Myocyte (in vitro differentiated cells): ENCODE data around the gene SLC2A13. TPM values are rescaled to one million over a fixed set of nuclear protein-coding genes. Genes with fewer than 3 reads are reported as not detected.

Experiments
- DNase-seq: peaks from one replicate; pipeline ENCODE4 v3.0.0-alpha.2; 2012; ENCODE audit warnings: low read depth
- total RNA-seq: library from RNA; depleted of rRNA; stranded (reverse); fragments of >200 nt; gene quantifications from 2 replicates; pipeline ENCODE4 v1.2.3, GENCODE V29; 2014

Gene SLC2A13
- total RNA-seq, 1 donor from 2014 or later: 7.0 TPM

DNA sequence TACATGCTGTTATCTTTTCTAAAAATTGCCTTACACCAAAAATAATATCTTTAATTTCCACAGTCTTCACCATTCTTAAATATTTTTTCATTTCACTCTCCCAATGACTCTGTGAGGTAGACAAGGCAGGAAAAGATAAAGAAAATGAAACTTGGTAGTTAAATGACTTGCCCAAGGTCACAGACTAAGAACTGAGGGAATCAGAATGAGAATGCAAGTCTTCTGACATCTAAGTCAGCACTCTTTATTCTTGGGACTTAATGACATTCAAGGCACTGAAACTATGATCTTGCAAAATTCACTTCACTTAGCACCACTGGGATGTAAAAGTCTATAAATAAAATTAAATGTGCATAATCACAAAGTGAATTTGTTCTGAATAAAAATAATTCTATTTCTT is 104.5 kb downstream of the SLC2A13 start:
- DNase-seq: no peak

DNA sequence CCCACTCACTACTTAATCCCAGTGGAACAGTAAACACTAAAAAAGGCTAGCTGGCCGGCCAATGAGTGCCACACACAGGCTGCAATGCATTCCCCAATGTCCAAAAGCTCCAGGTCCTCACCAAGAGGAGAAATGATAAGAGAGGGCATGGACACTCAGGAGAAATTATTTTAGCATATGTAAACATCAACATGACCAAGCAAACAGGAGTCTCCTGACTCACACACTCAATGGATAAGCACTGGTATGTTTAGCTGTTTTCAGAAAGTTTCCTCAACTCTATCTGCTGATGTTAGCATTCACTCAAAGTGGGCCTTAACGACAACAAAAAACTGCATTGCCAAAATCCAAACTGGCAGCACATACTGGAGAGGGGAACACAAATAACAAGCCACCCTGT is 105.0 kb downstream of the SLC2A13 start:
- DNase-seq: no peak

DNA sequence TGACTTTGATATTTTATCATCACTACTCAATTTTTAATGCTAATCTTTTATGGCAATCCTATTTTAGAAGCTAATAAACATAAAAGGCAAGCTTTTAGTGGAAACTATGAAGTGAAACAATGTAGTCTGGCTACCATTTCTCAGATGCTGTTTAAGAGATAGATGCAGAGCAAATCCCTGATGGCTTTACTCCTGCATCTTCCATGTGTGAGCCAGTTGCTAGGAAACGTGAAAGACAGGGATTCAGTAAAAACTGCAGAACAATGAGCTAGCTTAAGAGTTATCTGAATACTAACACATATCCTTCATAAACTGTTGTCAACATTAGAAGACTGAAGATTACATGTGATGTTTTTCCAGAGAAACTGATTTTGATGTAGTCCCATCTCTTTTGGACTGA is 112.6 kb downstream of the SLC2A13 start:
- DNase-seq: no peak

DNA sequence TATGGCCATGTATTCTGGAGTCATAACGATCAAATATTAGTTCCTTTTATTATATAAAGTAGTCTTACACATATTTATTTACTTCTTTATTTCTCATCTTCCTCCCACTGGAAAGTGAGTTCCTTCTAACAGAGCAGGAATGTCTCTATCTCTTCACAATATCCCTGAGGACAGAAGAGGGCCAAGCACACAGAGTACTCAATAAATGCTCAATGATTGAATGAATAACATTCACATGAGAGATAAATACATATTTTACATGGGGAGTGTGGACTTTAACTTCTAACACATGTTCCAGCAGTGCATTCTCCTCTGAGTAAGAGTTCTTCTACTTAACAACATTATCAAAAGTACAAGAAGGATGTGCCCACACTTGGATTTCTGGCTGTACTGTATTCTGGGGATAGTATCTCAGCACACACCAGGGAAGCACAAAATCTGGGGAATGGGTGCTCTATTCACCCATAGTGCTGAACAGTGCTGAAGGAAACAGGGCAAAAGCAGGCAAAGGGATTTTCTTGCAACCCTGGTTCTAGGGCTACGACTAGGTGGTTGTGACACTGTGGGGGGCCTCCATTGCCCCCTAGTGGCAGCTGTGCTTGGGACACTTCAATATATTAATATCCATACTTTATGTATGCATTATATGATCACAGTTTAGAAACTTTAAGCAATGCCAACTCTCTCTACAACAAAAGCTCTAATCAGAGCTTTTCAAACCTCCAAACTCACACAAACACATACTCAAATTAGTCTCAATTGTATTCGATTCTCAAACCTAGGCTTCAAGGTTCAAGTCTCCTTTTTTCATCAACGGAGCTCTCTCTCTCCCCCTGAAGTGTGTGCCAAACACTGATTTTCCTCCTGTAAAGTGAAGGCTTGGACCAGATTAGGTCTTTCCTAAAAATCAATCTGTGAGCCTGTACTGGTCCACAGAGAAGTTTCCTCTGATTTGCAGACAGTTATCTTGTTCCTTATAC is 115.5 kb downstream of the SLC2A13 start:
- peak; percentile 51 for DNase-seq

DNA sequence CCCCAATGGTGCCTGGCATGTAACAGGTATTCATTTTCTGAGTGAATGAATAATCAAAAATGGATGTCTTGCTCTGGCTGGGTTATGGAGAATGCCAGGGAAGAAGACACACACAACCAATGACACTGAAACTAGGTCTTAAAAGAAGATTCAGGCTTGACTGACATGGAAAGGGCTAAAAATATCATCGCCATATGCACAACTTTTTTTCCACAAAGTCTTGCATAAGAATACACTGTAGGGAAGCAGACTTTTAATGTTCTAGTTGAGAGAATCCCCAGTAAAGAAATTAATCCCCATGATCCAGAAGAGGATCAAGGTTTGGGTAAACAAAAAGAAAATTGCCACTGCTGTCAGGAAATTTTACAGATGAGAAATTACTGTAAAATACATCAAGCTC is 116.4 kb downstream of the SLC2A13 start:
- DNase-seq: no peak

DNA sequence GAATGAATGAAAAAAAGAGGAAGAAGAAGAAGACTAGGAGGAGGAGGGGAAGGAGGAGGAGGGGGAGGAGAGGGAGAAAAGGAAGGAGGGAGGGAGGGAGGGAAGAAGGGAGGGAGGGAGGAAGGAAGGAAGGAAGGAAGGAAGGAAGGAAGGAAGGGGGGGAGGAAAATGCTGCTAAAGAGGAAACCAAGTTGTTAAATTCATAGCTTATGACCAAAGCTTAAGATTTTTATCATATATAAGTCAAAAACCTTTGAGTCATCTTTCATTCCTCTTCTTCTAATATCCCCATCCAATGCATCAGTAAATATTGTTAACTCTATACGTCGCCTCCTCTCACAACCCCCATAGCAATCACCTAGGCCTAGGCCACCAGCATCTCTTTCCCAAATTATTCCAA is 117.3 kb downstream of the SLC2A13 start:
- no peak for DNase-seq

DNA sequence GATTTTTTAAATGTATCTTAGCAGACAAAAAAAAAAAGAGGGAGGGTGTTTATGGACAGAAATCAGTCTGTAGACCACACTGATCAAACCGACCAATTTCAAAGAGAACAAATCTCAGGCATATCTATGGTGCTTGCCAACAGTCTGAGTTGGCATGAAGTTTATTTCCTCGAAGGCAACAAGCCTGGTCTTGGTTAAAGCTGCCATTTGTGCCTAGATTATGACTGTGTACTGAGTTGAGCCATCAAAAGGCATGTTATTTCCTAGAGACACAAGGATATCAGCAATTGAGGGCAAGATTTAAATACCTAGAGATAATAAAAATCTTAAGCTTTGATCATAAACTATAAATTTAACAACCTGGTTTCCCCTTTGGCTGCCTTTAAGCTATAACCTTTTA is 119.2 kb downstream of the SLC2A13 start:
- DNase-seq: no peak

DNA sequence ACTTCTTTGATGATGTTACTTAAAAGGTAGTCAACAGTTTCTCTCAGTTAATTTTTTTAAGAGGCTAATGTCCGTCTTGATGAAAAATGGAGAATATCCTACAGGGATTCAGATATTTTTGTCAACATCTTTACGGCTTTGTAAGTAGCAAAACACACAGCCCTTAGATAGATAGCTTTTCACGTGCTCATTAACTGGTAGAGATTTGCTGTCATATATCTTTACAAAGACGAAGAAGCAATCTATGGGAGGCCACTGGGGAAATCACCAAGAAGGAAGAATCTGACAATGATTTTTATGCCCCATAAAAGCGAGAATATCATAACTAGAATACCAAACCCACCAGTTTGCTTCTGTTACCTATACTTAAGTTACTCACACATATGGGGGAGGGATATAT is 121.2 kb downstream of the SLC2A13 start:
- no peak for DNase-seq

DNA sequence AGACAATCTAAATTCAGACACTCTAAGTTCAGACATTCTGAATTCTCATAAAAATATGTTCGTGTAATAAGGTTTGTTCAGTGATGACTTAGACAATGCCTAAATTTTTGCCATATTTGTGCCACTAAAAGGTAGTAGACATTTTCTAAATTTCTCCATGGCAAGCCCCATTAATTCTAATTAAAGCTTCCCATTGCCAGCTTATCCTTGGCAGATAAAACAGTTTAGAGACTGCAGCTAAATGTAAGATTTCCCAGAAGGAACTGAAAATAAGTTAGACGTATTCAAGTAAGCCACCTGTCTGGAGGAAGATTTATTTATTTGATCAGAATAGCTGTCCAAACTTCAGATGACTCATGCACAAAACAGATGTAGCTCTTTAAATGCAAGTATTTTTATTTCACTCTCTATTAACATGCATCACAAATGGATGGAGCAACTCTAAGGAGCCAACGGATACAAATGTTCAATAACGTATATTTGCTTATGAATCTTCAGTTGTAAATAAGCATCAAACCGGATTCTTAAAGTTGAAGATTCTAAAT is 130.4 kb downstream of the SLC2A13 start:
- peak; percentile 57 for DNase-seq

DNA sequence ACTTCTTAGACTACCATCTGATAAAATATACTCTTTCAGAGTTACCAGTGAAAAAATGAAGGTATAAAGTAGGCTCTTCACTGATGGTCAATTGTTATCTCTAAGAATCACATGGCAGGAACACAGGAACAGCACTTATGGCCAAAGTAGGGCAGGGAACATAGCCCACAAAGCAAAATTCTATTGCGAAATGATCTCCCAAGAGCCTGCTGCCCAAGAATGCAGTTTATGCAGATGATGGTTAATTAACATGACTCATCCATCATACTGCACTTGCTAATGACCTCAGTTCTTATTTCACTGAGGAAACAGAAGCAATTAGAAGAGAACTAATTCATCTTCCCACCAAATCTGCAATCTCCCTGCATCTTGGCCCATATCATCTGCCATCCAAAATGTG is 133.8 kb downstream of the SLC2A13 start:
- DNase-seq: no peak

DNA sequence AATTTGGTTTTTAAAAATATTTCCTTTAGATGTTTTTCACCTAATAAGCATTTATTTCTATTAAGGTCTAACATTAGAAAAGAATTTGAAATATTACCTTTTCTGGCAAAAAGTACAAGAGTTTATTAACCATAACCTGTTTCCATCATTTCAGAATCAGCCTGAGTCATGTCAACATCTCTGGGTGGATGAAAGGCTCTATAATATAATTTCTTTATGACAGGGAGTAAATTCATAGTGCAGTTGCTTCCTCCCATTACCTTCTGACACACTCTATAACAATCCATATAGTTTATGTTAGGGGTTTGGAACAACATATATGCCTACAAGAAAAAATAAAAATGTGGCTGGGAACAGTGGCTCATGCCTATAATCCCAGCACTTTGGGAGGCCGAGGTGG is 134.5 kb downstream of the SLC2A13 start:
- no peak for DNase-seq

DNA sequence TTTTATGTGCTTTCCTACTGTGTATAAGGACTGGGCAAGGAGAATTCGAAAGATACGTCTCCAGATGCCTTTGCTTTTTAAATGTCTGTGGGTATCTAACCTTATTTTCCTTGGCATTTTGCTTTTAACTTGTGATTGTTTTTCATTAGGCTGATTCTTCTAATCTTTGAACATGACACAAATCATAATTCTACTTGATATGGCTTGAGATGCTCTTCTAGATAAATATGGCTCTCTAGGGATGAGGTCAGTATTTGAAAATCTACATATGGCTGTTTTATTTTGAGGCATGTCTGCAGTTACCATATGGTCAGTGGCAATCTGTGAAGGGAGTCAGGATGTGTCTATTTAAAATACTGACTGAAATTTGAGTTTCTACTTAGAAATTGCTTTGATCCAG is 139.2 kb downstream of the SLC2A13 start:
- no peak for DNase-seq

DNA sequence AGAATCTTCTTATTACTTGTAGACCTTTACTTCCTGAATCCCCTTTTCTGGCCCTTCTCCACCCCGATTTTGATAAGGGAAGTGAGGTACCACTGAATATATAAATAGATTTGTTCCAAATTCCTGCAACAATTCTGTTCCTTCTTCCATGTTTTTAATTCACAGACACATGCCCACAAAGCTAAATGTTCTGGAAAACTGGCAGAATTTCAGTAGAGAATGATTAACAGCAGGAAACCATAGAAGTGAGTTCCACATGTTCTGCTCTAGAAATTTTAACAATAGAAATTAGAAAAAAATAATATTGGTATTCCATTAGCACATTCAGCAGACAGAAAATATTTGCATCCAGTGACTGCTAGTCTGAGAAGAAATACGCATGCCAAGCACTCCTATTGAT is 139.6 kb downstream of the SLC2A13 start:
- DNase-seq: no peak

DNA sequence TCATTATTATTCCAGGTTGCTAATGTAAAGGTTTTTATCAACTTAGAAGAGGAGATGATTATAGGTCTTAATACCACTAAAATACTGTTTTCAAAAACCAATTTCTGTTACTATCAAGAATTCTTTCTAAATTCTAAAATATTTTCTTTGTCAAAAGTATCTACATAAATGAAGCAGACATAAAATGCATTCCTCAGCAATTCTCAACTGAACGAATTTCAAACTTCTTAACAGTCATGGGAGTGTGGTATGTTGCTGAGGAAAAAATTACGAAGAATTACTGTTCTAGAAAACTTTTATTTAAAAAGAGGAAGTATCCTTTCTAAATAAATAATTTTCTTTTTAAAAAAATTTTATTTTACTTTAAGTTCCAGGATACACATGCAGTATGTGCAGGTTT is 146.4 kb downstream of the SLC2A13 start:
- no peak for DNase-seq

DNA sequence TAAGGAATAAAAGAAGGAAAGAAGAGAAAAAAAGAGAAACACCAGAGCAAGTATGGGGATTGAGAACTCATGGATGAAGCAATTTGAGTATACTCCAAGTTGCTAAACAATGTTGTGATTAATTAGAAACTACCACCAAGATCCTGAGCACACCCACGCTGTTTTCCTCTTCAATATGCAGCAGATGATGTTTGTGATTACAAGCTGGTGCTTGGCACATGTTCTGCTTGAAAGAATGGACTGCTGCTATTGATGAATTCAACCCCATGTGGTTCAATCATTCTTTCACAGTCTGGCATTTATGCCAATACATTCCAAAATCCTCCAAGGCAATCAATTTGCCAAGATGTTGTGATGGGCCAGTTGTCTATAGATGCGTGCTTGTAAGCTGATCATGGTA is 146.8 kb downstream of the SLC2A13 start:
- DNase-seq: no peak

DNA sequence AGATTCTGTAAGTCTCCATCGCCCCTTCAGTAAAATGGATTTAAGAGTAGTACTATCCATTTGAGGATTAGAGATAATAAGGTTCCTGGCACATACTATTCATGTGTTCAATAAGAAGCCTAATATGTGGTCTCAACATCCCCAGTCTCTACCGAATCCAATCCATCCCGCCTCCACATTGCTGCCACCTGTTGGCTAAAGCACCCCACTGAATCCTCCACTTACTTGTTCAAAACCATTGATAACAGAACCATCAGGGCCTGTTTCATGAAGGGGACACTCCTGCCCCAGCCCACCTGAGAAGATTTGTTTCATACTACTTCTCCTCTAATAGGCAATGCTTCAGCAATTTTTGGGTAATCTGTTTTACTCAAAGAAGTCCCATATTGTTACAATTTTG is 147.5 kb downstream of the SLC2A13 start:
- no peak for DNase-seq

DNA sequence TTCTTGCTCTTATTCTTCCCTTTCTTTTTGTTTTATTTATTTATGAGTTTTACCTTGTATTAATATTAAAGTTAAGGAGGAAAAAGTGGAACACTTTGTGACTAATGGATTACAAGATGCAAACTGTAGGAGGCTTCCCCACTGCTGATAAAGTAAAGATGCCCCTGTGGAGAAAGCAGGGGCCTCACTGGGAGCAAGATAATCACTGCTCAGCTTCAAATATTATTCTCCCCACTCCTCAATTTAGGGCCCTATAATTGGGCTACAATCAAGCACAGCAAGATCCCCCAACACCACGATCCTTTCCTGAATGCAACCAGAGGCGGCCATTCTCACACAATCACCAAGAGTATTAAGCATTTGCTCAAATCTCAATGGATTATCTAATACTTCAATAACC is 149.2 kb downstream of the SLC2A13 start:
- no peak for DNase-seq

DNA sequence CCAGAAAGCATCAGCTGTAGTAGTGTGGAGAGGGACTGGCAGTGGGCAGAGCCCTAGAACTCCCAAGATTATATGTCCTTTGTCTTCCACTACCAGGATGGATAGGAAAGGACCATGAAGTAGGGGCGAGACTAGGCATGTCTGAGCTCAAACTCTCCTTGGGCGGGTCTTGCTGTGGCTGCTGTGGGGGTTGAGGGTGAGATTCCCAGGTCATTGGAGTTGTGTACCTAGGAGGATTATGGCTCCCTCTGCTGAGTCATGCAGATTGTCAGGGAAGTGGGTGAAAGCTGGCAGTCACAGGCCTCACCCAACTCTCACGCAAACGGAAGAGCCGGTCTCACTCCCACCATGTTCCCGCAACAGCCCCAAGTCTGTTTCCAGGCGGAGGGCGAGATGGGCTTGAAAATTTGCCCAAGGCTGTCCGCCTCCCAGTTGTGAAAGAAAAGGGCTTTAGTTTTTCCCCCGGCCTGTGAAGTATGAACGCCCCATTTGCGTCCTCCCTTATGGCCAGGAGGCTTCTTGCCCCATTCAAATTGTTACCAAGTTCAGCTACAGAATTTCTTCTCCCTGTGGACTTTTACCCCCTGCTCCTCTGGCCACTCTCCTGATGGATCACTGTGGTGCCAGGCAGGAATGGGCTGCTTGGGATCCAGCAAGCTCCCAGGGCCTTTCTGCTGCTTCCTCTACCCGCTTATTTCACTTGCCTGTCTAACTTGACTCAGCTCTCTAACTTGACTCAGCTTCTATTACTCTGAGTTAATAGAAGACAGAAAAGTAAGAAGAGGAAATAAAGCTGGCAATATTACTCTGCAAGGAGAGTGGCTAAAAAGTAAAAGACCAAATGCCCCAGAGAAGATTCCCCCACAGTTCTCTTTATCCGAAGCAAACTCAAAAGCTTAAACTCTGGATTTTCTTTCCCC is 159.3 kb downstream of the SLC2A13 start:
- DNase-seq: no peak

DNA sequence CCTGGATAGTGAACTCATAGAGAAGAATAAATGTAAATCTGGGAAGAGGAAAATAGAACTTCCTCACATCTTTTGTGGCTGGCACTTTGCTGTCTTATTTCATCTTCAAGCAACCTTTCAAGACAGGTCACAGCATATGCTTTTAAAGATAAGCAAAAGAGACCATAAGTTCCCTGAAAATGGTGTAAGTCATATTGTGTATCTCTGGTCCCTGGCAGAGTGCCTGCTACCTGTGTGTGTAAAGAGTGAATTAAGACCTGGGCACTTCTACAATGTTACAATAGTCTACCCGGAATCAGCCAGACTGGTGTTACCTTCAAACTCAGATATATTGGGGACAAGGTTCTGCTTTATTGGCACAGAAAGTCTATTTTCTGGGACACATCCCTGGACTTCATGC is 168.8 kb downstream of the SLC2A13 start:
- DNase-seq: no peak

DNA sequence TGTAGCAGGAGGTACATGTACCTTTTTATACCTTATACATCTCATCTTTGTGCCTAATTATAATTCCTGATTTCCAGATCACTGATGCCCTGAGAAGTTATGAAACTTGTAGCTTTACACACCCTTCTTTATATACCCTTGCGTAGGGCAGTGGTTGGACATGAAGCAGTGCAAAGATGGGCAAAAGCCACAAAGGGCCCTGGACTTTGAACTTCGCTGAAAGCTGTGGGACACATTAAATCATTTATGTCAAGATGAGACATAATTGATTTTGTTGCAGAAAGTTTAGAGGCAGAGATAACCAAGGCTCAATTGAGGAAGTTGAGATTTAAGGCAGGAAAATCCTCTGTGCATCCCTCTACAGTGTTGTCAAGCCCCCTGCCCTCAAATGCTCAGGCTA is 170.0 kb downstream of the SLC2A13 start:
- DNase-seq: no peak

DNA sequence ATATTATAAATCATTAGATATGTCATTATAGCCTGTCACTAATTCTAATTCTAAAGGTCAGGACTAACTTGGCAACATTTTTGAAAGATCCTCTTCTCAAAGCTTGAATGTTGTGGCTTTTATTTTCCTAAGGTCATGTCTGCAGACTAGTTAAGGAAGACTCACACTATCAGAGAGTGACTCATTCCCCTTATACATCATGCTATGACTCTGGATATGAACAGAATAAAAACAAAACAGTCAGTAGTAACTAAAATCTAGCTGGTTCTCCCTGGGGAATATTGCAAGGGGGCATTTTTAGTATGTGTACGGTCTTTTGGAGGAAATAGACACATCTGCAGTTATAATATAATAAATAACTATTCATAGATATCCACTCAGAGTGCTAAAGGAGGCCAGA is 170.6 kb downstream of the SLC2A13 start:
- peak; percentile 7 for DNase-seq

DNA sequence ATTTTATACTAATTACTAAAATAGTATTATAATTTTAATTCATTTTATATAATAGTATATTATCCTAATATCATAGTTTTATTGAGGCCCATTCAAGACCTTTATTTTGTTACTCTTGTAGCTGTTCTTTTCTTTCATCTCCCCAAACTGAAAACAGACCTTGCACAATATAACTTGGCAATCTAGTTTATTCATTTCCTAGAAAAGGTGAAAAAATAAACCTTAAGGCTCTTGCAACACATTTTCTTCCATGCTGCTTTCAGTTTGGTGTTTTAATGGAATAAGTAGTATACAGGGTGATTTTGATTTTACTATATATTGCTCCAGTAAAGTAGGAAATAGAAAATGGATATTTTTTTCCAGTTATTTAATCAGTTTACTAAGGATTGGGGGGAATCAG is 174.0 kb downstream of the SLC2A13 start:
- DNase-seq: no peak
